ENCODE results near the gene METAP1D.
"Not testable (repeated sequence)": the region's sequence is repeated elsewhere in the genome, so short reads cannot be mapped to it uniquely, and the experiment has no call there.

Gene METAP1D

GRCh38 chr2:171999604-172000469 lies at the start of gene METAP1D:
Gene METAP1D, plus strand, starts transcription at chr2:171999953. Its CDS starts 17 bp downstream, at chr2:171999970.
- peak; percentile 34 to 94 (median 86) for DNase-seq

- no peak for DNase-seq
Observed at GRCh38 chr2:171952276-171952675, 47.5 kb upstream of the METAP1D start.

DNA sequence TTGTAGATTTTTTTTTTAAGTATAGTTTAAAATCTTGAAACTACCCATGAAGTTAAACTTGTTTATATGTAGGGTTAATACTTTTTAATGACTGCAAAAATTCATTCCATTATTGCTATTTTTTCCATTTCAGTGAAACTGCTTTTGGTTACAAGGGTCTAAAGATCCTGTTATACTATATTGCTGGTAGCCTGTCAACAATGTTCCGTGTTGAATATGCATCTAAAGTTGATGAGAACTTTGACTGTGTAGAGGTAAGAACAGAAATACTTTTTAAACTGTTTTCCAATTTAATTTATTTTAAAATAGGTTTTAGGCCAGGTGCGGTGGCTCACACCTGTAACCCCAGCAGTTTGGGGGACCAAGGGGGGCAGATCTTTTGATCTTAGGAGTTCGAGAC lies 47.0 kb upstream of the METAP1D start:
- DNase-seq = no peak

- no peak for DNase-seq
Observed at GRCh38 chr2:171956135-171956825, 43.5 kb upstream of the METAP1D start.

DNA sequence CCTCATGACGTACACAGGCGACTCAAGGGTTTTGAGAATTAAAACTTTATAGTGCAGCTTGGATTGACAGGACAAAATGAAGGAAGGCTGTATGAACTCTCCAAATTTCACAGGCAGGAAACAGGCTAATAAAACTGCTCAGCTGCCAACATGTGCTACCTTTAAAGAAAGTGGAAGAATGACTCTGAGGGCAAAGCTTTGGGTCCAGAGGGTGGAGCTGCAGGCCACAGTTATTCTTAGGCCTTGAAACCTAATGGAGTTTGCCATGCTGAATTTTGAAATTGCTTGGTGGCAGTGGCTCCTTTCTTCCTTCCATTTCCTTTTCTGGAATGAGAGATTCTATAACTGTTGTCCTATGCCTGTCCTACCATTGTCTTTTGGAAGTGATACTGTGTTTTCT lies 42.7 kb upstream of the METAP1D start:
- no peak for DNase-seq

DNA sequence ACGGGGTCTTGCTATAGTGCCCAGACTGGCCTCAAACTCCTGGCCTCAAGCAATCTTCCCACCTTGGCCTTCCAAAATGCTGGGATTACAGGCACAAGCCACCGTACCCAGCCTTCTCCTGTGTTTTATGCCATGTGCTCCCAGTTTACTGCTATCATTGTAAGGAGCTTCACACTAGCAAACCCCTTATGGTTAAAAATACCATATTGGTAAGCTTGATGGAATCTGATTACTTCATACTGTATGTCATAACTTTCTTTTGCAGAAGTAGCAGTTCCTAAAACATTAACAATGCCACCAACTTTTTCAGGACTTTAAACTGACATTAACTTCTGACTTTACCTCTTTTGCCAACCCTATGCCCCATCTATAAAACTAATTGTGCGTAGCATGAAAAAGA lies 41.3 kb upstream of the METAP1D start:
- DNase-seq = no peak

- DNase-seq = no peak
Observed at GRCh38 chr2:171959998-171960397, 39.8 kb upstream of the METAP1D start.

GRCh38 chr2:171960570-171960969 lies 39.2 kb upstream of the METAP1D start:
- DNase-seq = no peak

- DNase-seq = no peak
Observed at GRCh38 chr2:171963198-171963597, 36.6 kb upstream of the METAP1D start.

GRCh38 chr2:171964308-171964707 lies 35.4 kb upstream of the METAP1D start:
- DNase-seq = no peak

- DNase-seq = no peak
Observed at GRCh38 chr2:171965238-171965637, 34.5 kb upstream of the METAP1D start.

DNA sequence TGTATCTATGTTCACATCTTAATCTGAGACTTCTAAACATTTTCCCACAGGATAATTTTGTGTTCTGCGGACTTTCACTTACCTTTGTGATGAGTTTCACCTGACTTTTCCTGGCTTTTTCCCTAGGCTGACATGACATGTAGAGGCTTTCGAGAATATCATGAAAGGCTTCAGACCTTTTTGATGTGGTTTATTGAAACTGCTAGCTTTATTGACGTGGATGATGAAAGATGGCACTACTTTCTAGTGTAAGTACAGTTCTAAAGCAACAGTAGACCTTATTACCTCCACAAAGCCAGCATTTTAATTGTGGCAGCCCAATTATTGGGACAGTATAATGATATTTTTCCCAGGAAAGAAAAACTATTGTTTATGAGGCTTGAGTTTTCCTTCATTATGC lies 34.1 kb upstream of the METAP1D start:
- no peak for DNase-seq

- DNase-seq = no peak
Observed at GRCh38 chr2:171966235-171966634, 33.5 kb upstream of the METAP1D start.

DNA sequence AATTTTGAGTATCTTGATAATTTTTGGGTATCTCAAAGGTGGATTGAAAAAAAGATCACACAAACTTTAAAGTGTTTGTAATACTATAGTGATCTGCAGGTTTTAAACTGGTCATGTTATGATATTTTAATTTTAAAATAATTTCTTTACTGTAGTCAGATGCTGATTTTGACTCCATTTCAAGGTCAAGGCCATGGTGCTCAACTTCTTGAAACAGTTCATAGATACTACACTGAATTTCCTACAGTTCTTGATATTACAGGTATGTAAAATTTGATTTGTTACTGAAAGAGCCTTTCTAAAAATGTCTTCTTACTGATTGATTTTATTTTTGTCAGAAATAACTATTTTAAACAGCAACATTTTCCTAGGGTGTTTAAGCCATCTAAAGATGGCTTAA lies 33.1 kb upstream of the METAP1D start:
- DNase-seq = no peak

DNA sequence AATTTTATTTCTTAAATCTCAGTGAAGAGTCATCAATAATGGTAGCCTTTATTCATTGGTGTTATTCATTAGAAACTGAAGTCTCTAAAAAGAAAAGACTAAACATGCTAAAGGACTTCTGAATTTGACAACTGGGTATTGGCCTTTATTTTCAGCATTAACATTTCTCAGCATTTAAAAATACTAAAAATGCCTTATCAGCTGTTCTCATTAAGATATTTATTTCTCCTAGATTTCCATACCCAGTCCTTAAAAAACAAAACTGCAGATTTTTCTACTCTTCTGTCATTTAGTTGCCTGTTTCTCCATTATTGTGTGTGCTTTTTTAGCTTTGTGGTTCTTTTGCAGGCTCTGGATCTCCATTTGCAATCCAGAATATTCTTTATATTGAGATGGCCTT lies 31.2 kb upstream of the METAP1D start:
- DNase-seq = no peak

DNA sequence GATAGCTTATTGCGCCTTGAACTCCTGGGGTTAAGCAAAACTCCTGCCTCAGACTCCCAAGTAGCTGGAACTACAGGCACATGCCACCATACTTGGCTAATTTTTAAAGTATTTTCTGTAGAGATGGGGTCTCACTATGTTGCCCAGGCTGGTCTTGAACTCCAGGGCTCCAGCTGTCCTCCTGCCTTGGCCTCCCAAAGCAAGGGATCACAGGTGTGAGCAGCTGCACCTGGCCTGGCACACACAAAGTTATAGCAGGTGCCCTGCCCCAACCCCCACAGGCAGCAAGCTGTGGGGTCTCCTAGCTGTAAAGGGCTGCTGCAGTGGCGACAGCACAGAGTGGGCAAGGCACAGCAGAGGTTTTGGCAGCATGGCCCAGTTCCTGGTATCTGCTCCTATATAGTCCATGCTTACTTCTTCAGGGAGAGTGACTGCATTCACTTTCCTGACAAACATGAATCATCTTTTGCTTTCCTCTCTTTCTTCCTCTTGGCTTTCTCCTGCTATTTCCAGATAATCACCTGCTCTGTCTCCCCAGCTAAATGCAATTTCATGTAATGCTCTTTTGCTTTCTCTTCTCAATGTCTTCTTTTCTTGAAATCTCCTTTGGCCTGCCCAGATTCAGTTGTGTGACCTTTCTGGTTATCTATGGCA lies 27.3 kb upstream of the METAP1D start:
- DNase-seq = no peak

- DNase-seq = no peak
Observed at GRCh38 chr2:171979103-171979502, 20.6 kb upstream of the METAP1D start.

DNA sequence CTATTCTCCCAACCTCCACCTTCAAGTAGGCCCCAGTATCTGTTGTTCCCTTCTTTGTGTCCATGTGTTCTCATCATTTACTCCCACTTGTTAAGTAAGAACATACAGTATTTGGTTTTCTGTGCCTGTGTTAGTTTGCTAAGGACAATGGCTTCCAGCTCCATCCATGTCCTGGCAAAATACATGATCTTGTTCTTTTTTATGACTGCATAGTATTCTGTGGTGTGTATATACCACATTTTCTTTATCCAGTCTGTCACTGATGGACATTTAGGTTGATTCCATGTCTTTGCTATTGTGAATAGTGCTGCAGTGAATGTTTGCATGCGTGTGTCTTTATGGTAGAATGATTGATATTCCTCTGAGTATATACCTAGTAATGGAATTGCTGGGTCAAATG lies 15.8 kb upstream of the METAP1D start:
- DNase-seq = not testable (repeated sequence)

- no peak for DNase-seq
Observed at GRCh38 chr2:171985076-171985475, 14.7 kb upstream of the METAP1D start.

DNA sequence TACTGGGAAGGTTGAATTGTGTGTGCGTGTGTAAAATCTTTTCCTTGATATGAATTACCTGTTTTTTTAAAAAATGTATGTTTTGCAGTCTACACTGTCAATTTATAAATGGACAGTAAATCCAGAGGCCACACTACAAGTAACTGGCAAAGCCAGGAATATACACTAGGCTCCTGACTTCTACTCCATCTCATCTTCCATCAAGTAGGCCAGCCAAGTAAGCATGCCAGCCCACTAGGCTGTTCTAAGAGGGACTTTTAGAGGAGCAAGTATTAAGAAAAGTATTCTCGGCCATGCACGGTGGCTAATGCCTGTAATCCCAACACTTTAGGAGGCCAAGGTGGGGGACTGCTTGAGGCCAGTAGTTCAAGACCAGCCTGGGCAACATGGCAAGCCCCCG lies 13.0 kb upstream of the METAP1D start:
- DNase-seq = no peak

DNA sequence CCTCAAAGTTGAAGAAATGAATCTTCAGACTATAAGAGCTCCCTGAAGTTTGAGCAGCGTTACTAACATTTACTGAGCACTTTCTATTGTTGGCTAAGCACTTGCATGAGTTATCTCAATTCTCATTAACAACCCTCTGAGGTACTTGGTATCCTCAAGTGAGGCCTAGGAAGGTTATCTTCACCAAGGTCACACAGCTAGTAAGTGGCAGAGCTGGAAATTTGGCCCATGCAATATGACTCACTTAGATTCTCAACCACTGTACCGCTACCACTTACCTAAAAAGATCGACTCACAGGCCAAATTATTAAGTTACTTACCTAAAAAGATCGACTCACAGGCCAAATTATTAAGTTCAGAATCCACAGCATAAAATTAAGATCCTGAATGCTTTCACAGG lies 8.7 kb upstream of the METAP1D start:
- DNase-seq = no peak

DNA sequence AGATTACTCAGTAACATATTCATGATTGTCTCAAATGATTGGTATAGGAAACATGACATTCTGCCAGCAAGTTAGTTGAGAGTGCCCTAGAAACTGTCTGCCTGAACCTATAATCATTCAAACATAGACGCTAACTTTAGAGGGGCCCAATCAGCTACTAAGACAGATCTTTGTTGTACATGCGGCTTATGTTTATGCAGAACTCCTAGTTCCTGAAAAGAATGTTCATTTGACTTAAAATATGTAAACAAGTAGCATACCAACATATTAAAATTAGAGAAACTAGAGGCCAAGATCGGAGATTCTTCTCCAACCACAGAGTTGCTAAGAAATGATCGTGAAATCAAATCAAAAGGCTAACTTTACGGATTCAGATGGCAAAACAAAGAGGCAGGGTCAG lies 4.2 kb upstream of the METAP1D start:
- no peak for DNase-seq
